HEK293 (cell line): ENCODE results near the gene C4orf50.

Experiments
- CTCF ChIA-PET: fragments of 350-600 bp; formaldehyde crosslinking; extraction: SDS; loops from one replicate; lab custom pipeline; 2021; ENCODE audit warnings: antibody characterized with exemption; lab: Yijun Ruan, JAX
- POLR2A ChIA-PET: fragments of 300-600 bp; formaldehyde crosslinking; extraction: SDS; loops from one replicate; lab custom pipeline; 2020; ENCODE audit warnings: antibody characterized with exemption, inconsistent platforms; lab: Yijun Ruan, JAX
- H3K27ac ChIP-seq: fragments of 200-500 bp; sonication (Bioruptor generic); 2 replicates; pipeline ENCODE4 v1.5.1; 2014; ENCODE audit warnings: low read depth, low read length, control low read depth, inconsistent platforms; ENCODE audit errors: extremely low read depth
- H3K36me3 ChIP-seq, 2 experiments: fragments of 200-500 bp in 1 of 2; sonication (Bioruptor generic) in 1 of 2; 1 replicate in 1 of 2; 2 replicates in 1 of 2; pipeline ENCODE4 v1.5.1; 2014 to 2017; ENCODE audit warnings: inconsistent platforms in 2 of 2, low read length in 2 of 2; ENCODE audit not compliant: control insufficient read depth in 2 of 2, insufficient read depth in 1 of 2
- H3K4me1 ChIP-seq: fragments of 200-500 bp; sonication (Bioruptor generic); 2 replicates; pipeline ENCODE4 v1.5.1; 2014; ENCODE audit warnings: mild to moderate bottlenecking, low read length, inconsistent platforms; ENCODE audit not compliant: control insufficient read depth, insufficient read depth
- H3K4me3 ChIP-seq: 2 replicates; pipeline ENCODE4 v1.5.1; 2011; ENCODE audit warnings: low read depth, mild to moderate bottlenecking, control low read depth, low read length, moderate library complexity
- H3K9me3 ChIP-seq: fragments of 200-500 bp; sonication (Bioruptor generic); 2 replicates; pipeline ENCODE4 v1.5.1; 2014; ENCODE audit warnings: low read depth, low read length, inconsistent platforms; ENCODE audit not compliant: control insufficient read depth, insufficient read depth
- IKZF3 ChIP-seq: fragments of 450-650 bp; IDR thresholded peaks from 2 replicates; pipeline ENCODE4 v1.5.0; 2018; ENCODE audit warnings: missing biosample characterization, mild to moderate bottlenecking, missing genetic modification characterization, moderate library complexity
- MYNN ChIP-seq: fragments of 450-650 bp; formaldehyde crosslinking; IDR thresholded peaks from 2 replicates; pipeline ENCODE4 v1.5.1; 2016; ENCODE audit warnings: missing biosample characterization, missing genetic modification characterization, borderline replicate concordance
- PRDM6 ChIP-seq: fragments of 450-650 bp; formaldehyde crosslinking; IDR thresholded peaks from 2 replicates; pipeline ENCODE4 v1.5.1; 2017; ENCODE audit warnings: missing biosample characterization, missing genetic modification characterization
- RBAK ChIP-seq: fragments of 450-650 bp; formaldehyde crosslinking; IDR thresholded peaks from 2 replicates; pipeline ENCODE4 v1.5.1; 2016; ENCODE audit warnings: missing biosample characterization, missing genetic modification characterization
- REST ChIP-seq: fragments of 450-650 bp; formaldehyde crosslinking; IDR thresholded peaks from 2 replicates; pipeline ENCODE4 v1.5.1; 2016; ENCODE audit warnings: missing biosample characterization, missing genetic modification characterization
- SETDB1 ChIP-seq: IDR thresholded peaks from one replicate; pipeline ENCODE4 v1.6.1; 2017; ENCODE audit warnings: mild to moderate bottlenecking, low read length, moderate library complexity, mixed read lengths; ENCODE audit not compliant: insufficient read length
- TSHZ1 ChIP-seq: fragments of 450-650 bp; formaldehyde crosslinking; IDR thresholded peaks from 2 replicates; pipeline ENCODE4 v1.5.1; 2016; ENCODE audit warnings: missing biosample characterization, missing genetic modification characterization, borderline replicate concordance
- YY1 ChIP-seq: fragments of 450-650 bp; formaldehyde crosslinking; IDR thresholded peaks from 2 replicates; pipeline ENCODE4 v1.5.1; 2018; ENCODE audit warnings: missing biosample characterization, missing genetic modification characterization
- ZNF24 ChIP-seq: fragments of 450-650 bp; formaldehyde crosslinking; IDR thresholded peaks from 2 replicates; pipeline ENCODE4 v1.5.1; 2016; ENCODE audit warnings: missing biosample characterization, missing genetic modification characterization
- ZNF354C ChIP-seq: fragments of 450-650 bp; formaldehyde crosslinking; IDR thresholded peaks from 2 replicates; pipeline ENCODE4 v1.5.1; 2016; ENCODE audit warnings: missing biosample characterization, missing genetic modification characterization, low read depth, borderline replicate concordance
- ZNF416 ChIP-seq: fragments of 450-650 bp; formaldehyde crosslinking; IDR thresholded peaks from 2 replicates; pipeline ENCODE4 v1.5.1; 2016; ENCODE audit warnings: missing biosample characterization, missing genetic modification characterization
- ZNF48 ChIP-seq: fragments of 450-650 bp; formaldehyde crosslinking; IDR thresholded peaks from 2 replicates; pipeline ENCODE4 v1.5.1; 2016; ENCODE audit warnings: missing biosample characterization, missing genetic modification characterization
- ZNF585B ChIP-seq: fragments of 450-650 bp; formaldehyde crosslinking; IDR thresholded peaks from 2 replicates; pipeline ENCODE4 v1.5.1; 2016; ENCODE audit warnings: missing biosample characterization, missing genetic modification characterization
- ZNF639 ChIP-seq: fragments of 450-650 bp; formaldehyde crosslinking; IDR thresholded peaks from 2 replicates; pipeline ENCODE4 v1.5.1; 2016; ENCODE audit warnings: missing biosample characterization, missing genetic modification characterization
- ZNF664 ChIP-seq: fragments of 450-650 bp; formaldehyde crosslinking; IDR thresholded peaks from 2 replicates; pipeline ENCODE4 v1.5.1; 2016; ENCODE audit warnings: missing biosample characterization, missing genetic modification characterization
- ZNF830 ChIP-seq: fragments of 450-650 bp; IDR thresholded peaks from 2 replicates; pipeline ENCODE4 v1.5.0; 2018; ENCODE audit warnings: missing biosample characterization, missing genetic modification characterization, low read depth, mild to moderate bottlenecking, moderate library complexity
- ZNF837 ChIP-seq: fragments of 450-650 bp; formaldehyde crosslinking; IDR thresholded peaks from 2 replicates; pipeline ENCODE4 v1.5.1; 2016; ENCODE audit warnings: missing biosample characterization, missing genetic modification characterization
- ZSCAN30 ChIP-seq: fragments of 450-650 bp; IDR thresholded peaks from 2 replicates; pipeline ENCODE4 v1.5.1; 2018; ENCODE audit warnings: missing biosample characterization, mild to moderate bottlenecking, missing genetic modification characterization, moderate library complexity

The C4orf50 gene

GRCh38 chr4:5852523-5853202 is 165.6 kb downstream of the C4orf50 start:
- Histone ChIP-seq H3K4me1 (no peaks in the 10 kb centered on the region), H3K4me3 (no peak overlapping the region), H3K36me3 (peaks cover 0 to 3% of the 10 kb centered on the region in 2 experiments; a peak in 1 of 3 replicates), H3K27ac (no peak overlapping the region), H3K9me3 (no peaks in the 10 kb centered on the region)
- no peak for TF ChIP-seq IKZF3 (tag by site-specific recombination)
- TF ChIP-seq REST (tag by site-specific recombination) = no peak
- TF ChIP-seq ZNF585B (tag by site-specific recombination) = no peak
- no peak for TF ChIP-seq ZNF354C (tag by site-specific recombination)
- no peak for TF ChIP-seq RBAK (tag by site-specific recombination)
- TF ChIP-seq PRDM6 (tag by site-specific recombination) = no peak
- no peak for TF ChIP-seq TSHZ1 (tag by site-specific recombination)
- no peak for TF ChIP-seq ZNF48 (tag by site-specific recombination)
- TF ChIP-seq ZNF837 (tag by site-specific recombination) = no peak
- no peak for TF ChIP-seq ZSCAN30 (tag by site-specific recombination)
- TF ChIP-seq ZNF664 (tag by site-specific recombination) = no peak
- no peak for TF ChIP-seq ZNF830 (tag by site-specific recombination)
- no peak for TF ChIP-seq ZNF416 (tag by site-specific recombination)
- no peak for TF ChIP-seq YY1 (tag by site-specific recombination)
- no peak for TF ChIP-seq ZNF24
- no peak for TF ChIP-seq ZNF639 (tag by site-specific recombination)
- TF ChIP-seq SETDB1 = no peak
- no peak for TF ChIP-seq MYNN (tag by site-specific recombination)
- CTCF ChIA-PET = interaction anchor here (0.7 kb wide), 1 partner anchor 9 kb away, joined by 3 read pairs; no protein-coding TSS in a partner anchor
- POLR2A ChIA-PET = no interaction called here
